ENCODE measurements around the gene SMARCAL1. TPM values are rescaled to one million over a fixed set of nuclear protein-coding genes. Genes with fewer than 3 reads are reported as not detected.
A peak's percentile ranks its signal among the peaks of the same experiment; 100 is the strongest.

Gene SMARCAL1
- total and polyA plus RNA-seq, 2 experiments from 2014 or later: 10.3 to 17.2 TPM

GRCh38 chr2:216498379-216499352 is 86.4 kb downstream of the SMARCAL1 start, which contains the start of gene RPL37A (continued):
- peak; percentile 78 for TF ChIP-seq ZNF462 (CRISPR knock-in tag; IDR thresholded peaks at IDR 0.05)
- TF ChIP-seq NANOG (IDR thresholded peaks at IDR 0.05; ENCODE audit: borderline replicate concordance): no peak
- no peak for TF ChIP-seq CREB1 (CRISPR knock-in tag; IDR thresholded peaks at IDR 0.05; ENCODE audit: low read depth)
- TF ChIP-seq POLR2AphosphoS5 (IDR thresholded peaks at IDR 0.05; ENCODE audit: low read depth): peak; percentile 100
- no peak for TF ChIP-seq JUNB (IDR thresholded peaks at IDR 0.05; ENCODE audit: unreplicated experiment)
- TF ChIP-seq ETS1 (IDR thresholded peaks at IDR 0.05): peak; percentile 83

GRCh38 chr2:216499641-216500218 is 87.4 kb downstream of the SMARCAL1 start:
- no peak for DNase-seq (ENCODE audit: low spot score)
- Histone ChIP-seq H3K4me3 (peak overlapping the region; percentile 94), H3K4me2 (peak overlapping the region; percentile 91), H3K27ac (ENCODE audit: low read depth) (peak overlapping the region; percentile 94), H3K9me2 (ENCODE audit: insufficient read depth) (no peaks in the 10 kb centered on the region), H3K79me2 (replicated peaks; ENCODE audit: insufficient read depth) (peaks cover 47% of the 10 kb centered on the region), H3K27me3 (ENCODE audit: insufficient read depth) (no peaks in the 10 kb centered on the region), H4K20me1 (replicated peaks; ENCODE audit: insufficient read depth) (peaks cover 32% of the 10 kb centered on the region), H3K4me1 (ENCODE audit: insufficient read depth) (peaks cover 35% of the 10 kb centered on the region), H2AFZ (no peak overlapping the region), H3F3A (replicated peaks; ENCODE audit: low read depth) (peaks cover 57% of the 10 kb centered on the region), H3K36me3 (ENCODE audit: insufficient read depth) (peaks cover 55% of the 10 kb centered on the region)
- H3K9me3 Mint-ChIP-seq: no peaks in the 10 kb centered on the region
- peak overlapping the region; percentile 99 for H3K4me3 Mint-ChIP-seq
- H3K36me3 Mint-ChIP-seq (ENCODE audit: low read depth): peaks cover 62% of the 10 kb centered on the region
- no peak for ATAC-seq
- H3K27ac Mint-ChIP-seq: peak overlapping the region; percentile 99
- H3K4me1 Mint-ChIP-seq: peaks cover 39% of the 10 kb centered on the region
- H3K27me3 Mint-ChIP-seq (ENCODE audit: insufficient read depth, low read depth, poor library complexity): peaks cover 9% of the 10 kb centered on the region
- no peak for TF ChIP-seq NANOG (IDR thresholded peaks at IDR 0.05; ENCODE audit: borderline replicate concordance)
- TF ChIP-seq ZNF114 (CRISPR knock-in tag; IDR thresholded peaks at IDR 0.05): no peak
- TF ChIP-seq REST (IDR thresholded peaks at IDR 0.05; ENCODE audit: unreplicated experiment): no peak
- TF ChIP-seq EZH2 (IDR thresholded peaks at IDR 0.05; ENCODE audit: low read depth, unreplicated experiment): no peak
- TF ChIP-seq EZH2phosphoT487 (IDR thresholded peaks at IDR 0.05; ENCODE audit: unreplicated experiment): no peak

All from GM23338 (cell line).